GM23338 (cell line): ENCODE measurements around the gene RTP5. TPM values are rescaled to one million over a fixed set of nuclear protein-coding genes. Genes with fewer than 3 reads are reported as not detected.

Source experiments
- ATAC-seq: fragments of 200-7000 bp; cut with Tn5 transposase; 3 replicates; pipeline ENCODE4 v1.9.1; 2020
- DNase-seq: peaks from one replicate; pipeline ENCODE4 v3.0.0-alpha.2; 2015; ENCODE audit warnings: low spot score
- H2AFZ ChIP-seq: fragments of 200-600 bp; sonication (generic); 2 replicates; pipeline ENCODE4 v1.8.0; 2016; ENCODE audit warnings: antibody characterized with exemption, mild to moderate bottlenecking, moderate library complexity
- H3F3A ChIP-seq: fragments of 200-600 bp; sonication (generic); replicated peaks from 2 replicates; pipeline ENCODE4 v1.8.0; 2017; ENCODE audit warnings: antibody characterized with exemption, mixed run types, low read depth
- H3K27ac ChIP-seq: fragments of 200-600 bp; sonication (generic); 2 replicates; pipeline ENCODE4 v1.6.1; 2016; ENCODE audit warnings: low read depth
- H3K27me3 ChIP-seq: fragments of 200-600 bp; sonication (generic); 2 replicates; pipeline ENCODE4 v1.8.0; 2016; ENCODE audit warnings: mild to moderate bottlenecking, mixed run types, moderate library complexity; ENCODE audit not compliant: insufficient read depth
- H3K36me3 ChIP-seq: fragments of 200-600 bp; sonication (generic); 2 replicates; pipeline ENCODE4 v1.8.0; 2016; ENCODE audit warnings: mild to moderate bottlenecking; ENCODE audit not compliant: insufficient read depth
- H3K4me1 ChIP-seq: fragments of 200-600 bp; sonication (generic); 2 replicates; pipeline ENCODE4 v1.8.0; 2016; ENCODE audit warnings: mild to moderate bottlenecking, moderate library complexity; ENCODE audit not compliant: insufficient read depth
- H3K4me2 ChIP-seq: fragments of 200-600 bp; sonication (generic); 2 replicates; pipeline ENCODE4 v1.7.1; 2017; ENCODE audit warnings: mixed run types
- H3K4me3 ChIP-seq: fragments of 200-600 bp; sonication (generic); 2 replicates; pipeline ENCODE4 v1.6.1; 2016; ENCODE audit warnings: mixed run types
- H3K79me2 ChIP-seq: fragments of 200-600 bp; sonication (generic); replicated peaks from 2 replicates; pipeline ENCODE4 v1.8.0; 2017; ENCODE audit warnings: mild to moderate bottlenecking; ENCODE audit not compliant: insufficient read depth
- H3K9me2 ChIP-seq: fragments of 200-600 bp; sonication (generic); 2 replicates; pipeline ENCODE4 v1.8.0; 2017; ENCODE audit not compliant: insufficient read depth
- H4K20me1 ChIP-seq: fragments of 200-600 bp; sonication (generic); replicated peaks from 2 replicates; pipeline ENCODE4 v1.8.0; 2017; ENCODE audit warnings: mild to moderate bottlenecking; ENCODE audit not compliant: insufficient read depth
- H3K27ac Mint-ChIP-seq: 2 replicates; pipeline ENCODE4 v1.8.0; 2020; ENCODE audit warnings: inconsistent platforms, mild to moderate bottlenecking, moderate library complexity, mixed read lengths
- H3K27me3 Mint-ChIP-seq: 3 replicates; pipeline ENCODE4 v1.8.0; 2022; ENCODE audit warnings: low read depth, mild to moderate bottlenecking, moderate library complexity, mixed read lengths, inconsistent platforms; ENCODE audit not compliant: insufficient read depth, poor library complexity
- H3K36me3 Mint-ChIP-seq: 3 replicates; pipeline ENCODE4 v1.8.0; 2021; ENCODE audit warnings: low read depth, mild to moderate bottlenecking, inconsistent platforms, moderate library complexity, mixed read lengths
- H3K4me1 Mint-ChIP-seq: 3 replicates; pipeline ENCODE4 v1.8.0; 2020; ENCODE audit warnings: mild to moderate bottlenecking, inconsistent platforms, mixed read lengths
- H3K4me3 Mint-ChIP-seq: 3 replicates; pipeline ENCODE4 v1.8.0; 2021; ENCODE audit warnings: moderate library complexity, mild to moderate bottlenecking, inconsistent platforms, mixed read lengths
- H3K9me3 Mint-ChIP-seq: 3 replicates; pipeline ENCODE4 v1.8.0; 2020; ENCODE audit warnings: moderate library complexity, mild to moderate bottlenecking, inconsistent platforms, mixed read lengths
- CREB1 ChIP-seq: fragments of 250-450 bp; sonication (Bioruptor Pico); IDR thresholded peaks from 2 replicates; pipeline ENCODE4 v1.5.0; 2020; ENCODE audit warnings: low read depth, mild to moderate bottlenecking, moderate library complexity
- CTCF ChIP-seq, 2 experiments: fragments of 200-600 bp in 1 of 2; sonication (generic) in 1 of 2; conservative IDR thresholded peaks; 2 replicates each; pipeline versions ENCODE4 v1.5.1 to v1.6.1; 2016 to 2017; ENCODE audit warnings: antibody characterized with exemption in 2 of 2, low read depth in 2 of 2, mild to moderate bottlenecking in 2 of 2, moderate library complexity in 1 of 2
- EZH2 ChIP-seq: fragments of 200-600 bp; sonication (generic); IDR thresholded peaks from one replicate; pipeline ENCODE4 v1.8.0; 2017; ENCODE audit warnings: antibody characterized with exemption, mild to moderate bottlenecking, low read depth; ENCODE audit not compliant: unreplicated experiment
- EZH2phosphoT487 ChIP-seq: fragments of 200-600 bp; sonication (generic); IDR thresholded peaks from one replicate; pipeline ENCODE4 v1.8.1; 2018; ENCODE audit warnings: antibody characterized with exemption; ENCODE audit not compliant: unreplicated experiment
- JUNB ChIP-seq: IDR thresholded peaks from one replicate; pipeline ENCODE4 v1.6.1; 2016; ENCODE audit warnings: antibody characterized with exemption; ENCODE audit not compliant: unreplicated experiment
- POLR2AphosphoS5 ChIP-seq: IDR thresholded peaks from 2 replicates; pipeline ENCODE4 v1.6.1; 2016; ENCODE audit warnings: antibody characterized with exemption, low read depth
- REST ChIP-seq: IDR thresholded peaks from one replicate; pipeline ENCODE4 v1.6.1; 2018; ENCODE audit warnings: antibody characterized with exemption; ENCODE audit not compliant: unreplicated experiment
- STAT1 ChIP-seq: IDR thresholded peaks from one replicate; pipeline ENCODE4 v1.6.1; 2016; ENCODE audit warnings: antibody characterized with exemption; ENCODE audit not compliant: unreplicated experiment
- ZNF114 ChIP-seq: fragments of 250-450 bp; sonication (Bioruptor Pico); IDR thresholded peaks from 2 replicates; pipeline ENCODE4 v1.5.0; 2020; ENCODE audit warnings: mild to moderate bottlenecking, moderate library complexity
- ZNF331 ChIP-seq: fragments of 250-450 bp; sonication (Bioruptor Pico); IDR thresholded peaks from 2 replicates; pipeline ENCODE4 v1.5.0; 2020; ENCODE audit warnings: low read depth, mild to moderate bottlenecking, moderate library complexity
- polyA plus RNA-seq: library from polyadenylated mRNA; unstranded; fragments of >200 nt; fragmentation: Nextera tagmentation; extraction: Ambion mirVana; gene quantifications from 2 replicates; pipeline ENCODE4 v1.2.1, GENCODE V29; 2016
- total RNA-seq: library from RNA; depleted of rRNA; stranded (reverse); fragments of >200 nt; shearing (Covaris generic); gene quantifications from 2 replicates; pipeline ENCODE4 v1.2.3, GENCODE V29; 2014
- TF ChIP-seq, protein P1 (sequence below): IDR thresholded peaks from 2 replicates; pipeline ENCODE4 v1.6.1; 2016; ENCODE audit warnings: antibody characterized with exemption

The RTP5 gene
- total and polyA plus RNA-seq, 2 experiments from 2014 or later = not detected

- DNase-seq (peak; percentile 73), ATAC-seq (peak; percentile 76)
- H3K79me2 ChIP-seq = no peaks in the 10 kb centered on the region
- no peaks in the 10 kb centered on the region for H4K20me1 ChIP-seq
- peak overlapping the region; percentile 51; the same call in 1 of the 2 replicates for H3K4me3 ChIP-seq
- no peaks in the 10 kb centered on the region for H3F3A ChIP-seq
- H3K27ac Mint-ChIP-seq = no peak overlapping the region
- H2AFZ ChIP-seq = no peak overlapping the region
- H3K4me1 ChIP-seq = no peaks in the 10 kb centered on the region; the same call in 1 of the 2 replicates
- peaks cover 37% of the 10 kb centered on the region for H3K27me3 Mint-ChIP-seq
- H3K4me3 Mint-ChIP-seq = peak overlapping the region; percentile 77
- H3K36me3 ChIP-seq = no peaks in the 10 kb centered on the region
- H3K9me2 ChIP-seq = no peaks in the 10 kb centered on the region
- TF ChIP-seq ZNF114 (no peak), POLR2AphosphoS5 (no peak), EZH2 (no peak), REST (no peak)
- TF ChIP-seq, protein P1, sequence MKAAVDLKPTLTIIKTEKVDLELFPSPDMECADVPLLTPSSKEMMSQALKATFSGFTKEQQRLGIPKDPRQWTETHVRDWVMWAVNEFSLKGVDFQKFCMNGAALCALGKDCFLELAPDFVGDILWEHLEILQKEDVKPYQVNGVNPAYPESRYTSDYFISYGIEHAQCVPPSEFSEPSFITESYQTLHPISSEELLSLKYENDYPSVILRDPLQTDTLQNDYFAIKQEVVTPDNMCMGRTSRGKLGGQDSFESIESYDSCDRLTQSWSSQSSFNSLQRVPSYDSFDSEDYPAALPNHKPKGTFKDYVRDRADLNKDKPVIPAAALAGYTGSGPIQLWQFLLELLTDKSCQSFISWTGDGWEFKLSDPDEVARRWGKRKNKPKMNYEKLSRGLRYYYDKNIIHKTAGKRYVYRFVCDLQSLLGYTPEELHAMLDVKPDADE = no peak
- peak overlapping the region; percentile 66; the same call in 1 of the 2 replicates for H3K4me2 ChIP-seq
- no peak overlapping the region for H3K27ac ChIP-seq
- peaks cover 7% of the 10 kb centered on the region for H3K4me1 Mint-ChIP-seq
- H3K36me3 Mint-ChIP-seq = no peaks in the 10 kb centered on the region
- H3K27me3 ChIP-seq = peaks cover 22% of the 10 kb centered on the region
- no peaks in the 10 kb centered on the region for H3K9me3 Mint-ChIP-seq
These were observed 25.3 kb upstream of the RTP5 start for GRCh38 chr2:241844066-241844728.

- peaks cover 22% of the 10 kb centered on the region for H3K27me3 ChIP-seq
- ATAC-seq = no peak
- H3K9me3 Mint-ChIP-seq = no peaks in the 10 kb centered on the region
- H3K27ac Mint-ChIP-seq = no peak overlapping the region
- no peak for DNase-seq
- H3K36me3 ChIP-seq = no peaks in the 10 kb centered on the region
- H3K4me1 Mint-ChIP-seq = peaks cover 7% of the 10 kb centered on the region
- H3K4me3 Mint-ChIP-seq = peak overlapping the region; percentile 77
- H3K27me3 Mint-ChIP-seq = peaks cover 38% of the 10 kb centered on the region
- H3K36me3 Mint-ChIP-seq = no peaks in the 10 kb centered on the region
- no peak overlapping the region for H2AFZ ChIP-seq
- H3K4me3 ChIP-seq = peak overlapping the region; percentile 51; the same call in 1 of the 2 replicates
- no peaks in the 10 kb centered on the region for H3F3A ChIP-seq
- no peaks in the 10 kb centered on the region for H4K20me1 ChIP-seq
- no peaks in the 10 kb centered on the region for H3K79me2 ChIP-seq
- H3K27ac ChIP-seq = no peak overlapping the region
- H3K4me1 ChIP-seq = no peaks in the 10 kb centered on the region; the same call in 1 of the 2 replicates
- H3K9me2 ChIP-seq = no peaks in the 10 kb centered on the region
- no peak overlapping the region for H3K4me2 ChIP-seq
- TF ChIP-seq ZNF331 = no peak
- no peak for TF ChIP-seq CREB1 (CRISPR knock-in tag)
- no peak for TF ChIP-seq EZH2phosphoT487
- no peak for TF ChIP-seq ZNF114
- no peak for TF ChIP-seq JUNB
- TF ChIP-seq STAT1 = no peak
- TF ChIP-seq EZH2 = no peak
- no peak for TF ChIP-seq CTCF (conservative IDR thresholded peaks at IDR 0.05; ENCODE audit: low read depth in 2 of 2)
These were observed 24.5 kb upstream of the RTP5 start for GRCh38 chr2:241844831-241845578.
